GDM1 (cell line): ENCODE measurements around the gene ADGRD1.
"Not testable (repeated sequence)": the region's sequence is repeated elsewhere in the genome, so short reads cannot be mapped to it uniquely, and the experiment has no call there.

ENCODE experiments used
- DNase-seq: peaks from one replicate; lab custom pipeline; 2025; lab: John Stamatoyannopoulos, UW

The ADGRD1 gene

GRCh38 chr12:130937546-130937945, 16.2 kb upstream of the ADGRD1 start:
- not testable (repeated sequence) for DNase-seq

DNA sequence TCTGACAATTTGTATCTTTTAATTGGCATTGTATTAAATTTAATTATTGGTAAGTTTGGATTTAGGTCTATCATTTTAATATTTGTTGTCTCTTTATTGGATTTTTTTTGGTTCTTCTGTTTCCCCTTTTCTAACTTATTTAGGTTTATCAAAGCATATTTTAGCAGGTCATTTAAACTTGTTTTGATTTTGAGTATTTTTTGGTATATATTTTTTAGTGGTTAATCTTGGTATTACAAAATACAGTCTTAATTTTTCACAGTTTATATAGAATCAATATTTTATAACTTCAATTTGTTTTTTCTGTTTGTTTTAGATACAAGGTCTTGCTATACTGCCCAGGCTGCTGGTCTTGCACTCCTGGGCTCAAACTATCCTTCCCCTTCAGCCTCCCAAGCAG, 15.5 kb upstream of the ADGRD1 start:
- DNase-seq = no peak

DNA sequence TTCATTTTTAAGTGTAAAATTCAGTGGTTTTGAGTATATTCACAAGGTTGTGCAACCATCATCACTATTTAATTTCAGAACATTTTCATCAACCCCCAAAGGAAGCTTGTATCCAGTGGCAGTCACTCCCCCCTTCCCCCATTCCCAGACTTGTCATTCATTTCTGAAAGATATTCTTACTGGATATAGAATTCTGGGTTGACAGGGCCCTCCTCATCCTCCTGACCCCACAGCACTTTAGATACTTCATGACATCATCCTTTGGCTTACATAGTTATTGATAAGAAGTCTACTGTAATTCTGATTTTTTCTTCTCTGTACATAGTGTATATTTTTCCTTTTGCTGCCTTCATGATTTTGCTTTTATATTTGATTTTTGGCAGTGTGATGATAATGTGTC, 8.8 kb upstream of the ADGRD1 start:
- DNase-seq = no peak

DNA sequence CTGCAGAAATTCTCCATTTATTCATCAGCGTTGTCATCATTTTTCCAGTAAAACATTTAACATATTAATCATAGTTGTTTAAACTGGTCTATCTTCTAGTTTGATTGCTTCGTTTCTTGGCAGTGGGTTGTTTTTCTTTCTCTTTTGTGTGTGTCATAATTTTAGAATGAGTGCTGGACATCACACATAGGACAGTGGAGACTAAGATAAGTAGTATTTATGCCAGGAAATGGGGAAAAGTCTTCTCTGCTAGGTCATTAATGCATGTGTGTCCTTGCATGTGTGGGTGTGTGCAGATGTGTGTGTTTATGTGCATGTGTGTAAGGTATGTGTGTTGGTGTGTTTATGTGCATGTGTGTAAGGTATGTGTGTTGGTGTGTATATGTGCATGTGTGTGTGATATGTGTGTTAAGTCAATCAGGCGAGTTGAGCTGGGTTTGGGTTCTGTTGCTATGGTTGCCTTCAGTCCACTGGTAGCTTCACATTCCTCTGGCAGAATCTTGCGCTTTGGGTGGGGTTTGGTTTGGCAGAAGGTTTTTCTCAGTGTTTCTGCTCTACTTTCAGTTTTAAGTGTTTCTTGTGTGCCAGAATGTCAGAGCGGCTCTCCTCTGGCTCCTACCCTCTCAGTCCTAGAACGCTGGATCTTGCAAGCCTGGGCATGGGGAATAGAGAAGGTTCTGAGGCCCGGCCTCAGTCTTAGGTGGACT, 7.8 kb upstream of the ADGRD1 start:
- no peak for DNase-seq

DNA sequence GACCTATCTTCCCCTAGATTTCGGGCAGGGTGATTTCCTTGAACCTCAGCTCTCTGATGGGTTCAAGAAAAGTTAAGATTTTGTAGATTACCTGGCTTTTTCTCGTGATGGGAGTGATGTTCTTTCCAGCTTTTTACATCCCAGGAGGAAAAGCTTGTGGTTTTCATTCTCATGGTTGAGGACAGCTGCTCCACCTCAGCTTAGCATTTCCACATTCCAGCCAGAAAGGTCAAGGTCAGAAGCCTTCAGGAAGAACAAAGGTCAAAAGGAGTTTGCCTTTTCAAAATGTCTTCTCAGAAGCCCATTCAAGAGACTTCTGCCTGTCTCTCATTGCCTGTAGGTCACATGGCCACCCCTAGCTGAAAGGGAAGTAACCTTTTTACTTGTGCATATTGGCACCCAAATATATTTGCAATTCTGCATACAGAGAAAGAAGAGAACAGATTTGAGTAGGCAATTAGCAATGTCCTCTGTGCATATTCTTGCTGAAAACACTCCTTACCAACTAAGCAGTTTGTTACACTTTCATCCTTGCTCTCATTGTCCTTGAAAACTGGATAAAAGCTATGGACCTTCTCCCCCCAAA, 6.6 kb upstream of the ADGRD1 start:
- DNase-seq = no peak

DNA sequence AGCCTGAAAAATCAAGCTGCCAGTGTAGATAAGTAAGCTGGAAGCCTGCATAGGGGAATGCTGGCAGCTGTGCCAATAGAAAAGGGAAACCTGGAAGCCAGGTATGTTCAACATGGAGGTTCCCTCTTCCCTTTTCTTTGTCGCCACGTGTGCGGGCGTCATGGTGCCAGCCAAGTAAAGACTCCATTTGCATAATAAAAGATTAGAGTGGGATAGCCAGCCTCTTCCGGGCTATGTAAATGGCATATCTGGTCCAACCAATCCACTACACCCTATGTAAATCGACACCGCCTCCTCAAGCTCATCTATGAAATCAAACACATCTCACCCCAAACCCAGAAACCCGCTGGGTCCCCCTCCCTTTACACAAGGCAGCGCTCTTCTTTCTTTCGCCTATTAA, 5.6 kb upstream of the ADGRD1 start:
- no peak for DNase-seq

- DNase-seq = no peak
Observed at GRCh38 chr12:130948751-130949150, 5.0 kb upstream of the ADGRD1 start.

- no peak for DNase-seq
Observed at GRCh38 chr12:130949806-130950205, 3.9 kb upstream of the ADGRD1 start.

GRCh38 chr12:130951636-130952035, 2.1 kb upstream of the ADGRD1 start:
- DNase-seq = no peak

GRCh38 chr12:130952171-130952954, 1.3 kb upstream of the ADGRD1 start:
- no peak for DNase-seq

GRCh38 chr12:130954544-130954831, 781 bp downstream of the ADGRD1 start:
- DNase-seq = no peak

DNA sequence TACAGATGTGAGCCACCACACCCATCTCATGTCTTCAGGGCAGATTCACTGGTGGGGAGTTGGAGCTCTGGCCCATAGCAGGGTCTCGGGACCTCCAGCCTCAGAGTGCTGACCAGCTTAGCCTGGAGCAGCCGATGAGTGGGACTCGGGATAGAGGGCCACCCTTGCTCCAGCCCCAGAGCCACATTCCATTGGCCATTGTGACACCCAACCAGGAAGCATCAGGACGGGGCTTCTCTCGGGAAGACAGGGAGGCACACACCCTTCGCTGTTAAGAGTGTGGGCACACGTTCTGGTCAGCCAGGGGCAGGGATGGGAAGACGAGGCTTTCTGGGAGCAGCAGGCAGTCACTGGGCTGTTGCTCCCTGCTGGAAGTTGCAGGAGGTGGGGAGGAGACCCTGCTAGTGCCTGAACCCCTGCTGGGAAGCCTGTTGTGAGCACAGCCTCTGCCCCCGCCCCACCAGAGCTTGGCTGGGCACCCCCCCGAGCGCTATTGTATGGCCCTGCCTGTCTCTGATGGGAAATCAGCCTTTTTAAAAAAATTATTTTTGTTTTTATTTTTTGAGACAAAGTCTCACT, 1.6 kb downstream of the ADGRD1 start:
- no peak for DNase-seq

DNA sequence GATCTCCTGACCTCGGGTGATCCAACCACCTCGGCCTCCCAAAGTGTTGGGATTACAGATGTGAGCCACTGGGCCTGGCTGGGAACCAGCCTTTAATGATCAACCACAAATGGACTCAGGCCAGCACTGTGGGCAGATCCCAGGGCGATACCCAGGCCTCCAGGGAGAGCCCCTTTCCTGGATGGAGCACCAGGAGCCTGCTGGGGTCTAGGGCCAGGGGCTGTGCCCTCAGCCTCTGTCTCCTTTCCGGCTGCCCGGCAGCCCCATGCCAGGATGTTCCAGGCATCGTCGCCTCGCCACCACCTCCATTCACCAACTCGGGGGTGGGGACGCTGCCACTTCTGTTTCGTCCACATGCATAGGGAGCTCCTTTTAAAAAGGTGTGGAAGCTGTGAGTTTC, 2.3 kb downstream of the ADGRD1 start:
- no peak for DNase-seq

DNA sequence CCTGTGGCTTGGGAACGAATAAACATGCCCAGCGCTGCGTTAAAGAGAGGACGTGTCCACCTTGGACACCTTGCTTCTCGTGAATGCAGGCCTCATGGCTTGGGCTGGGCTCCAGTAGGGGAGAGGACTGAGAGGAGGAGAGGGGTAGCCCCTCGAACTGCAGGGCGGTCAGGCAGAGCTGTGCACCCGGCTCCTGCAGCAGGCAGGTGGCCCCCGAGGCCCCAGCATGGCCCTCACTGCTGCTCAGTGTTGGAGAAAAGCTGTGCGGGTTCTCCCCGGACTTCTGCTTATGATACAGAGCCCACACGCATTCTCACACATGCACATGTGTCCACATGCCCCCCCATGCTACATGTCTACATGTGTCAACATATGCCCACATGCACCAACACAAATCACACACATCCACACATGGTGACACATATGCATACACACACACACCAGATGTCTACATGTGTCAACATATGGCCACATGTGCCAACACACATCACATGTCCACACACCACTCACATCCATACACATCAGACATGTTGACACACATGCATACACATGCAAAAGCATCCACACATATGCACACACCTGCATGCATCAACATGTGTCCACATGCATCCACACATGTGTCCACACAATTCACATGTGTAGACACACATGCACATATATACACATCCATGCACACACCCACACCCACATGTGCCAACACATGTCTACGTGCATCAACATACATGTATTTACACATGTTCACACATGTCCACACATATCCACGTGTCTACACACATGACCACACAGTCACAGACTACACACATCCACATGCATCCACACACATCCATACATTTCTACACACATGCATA, 3.0 kb downstream of the ADGRD1 start:
- no peak for DNase-seq

DNA sequence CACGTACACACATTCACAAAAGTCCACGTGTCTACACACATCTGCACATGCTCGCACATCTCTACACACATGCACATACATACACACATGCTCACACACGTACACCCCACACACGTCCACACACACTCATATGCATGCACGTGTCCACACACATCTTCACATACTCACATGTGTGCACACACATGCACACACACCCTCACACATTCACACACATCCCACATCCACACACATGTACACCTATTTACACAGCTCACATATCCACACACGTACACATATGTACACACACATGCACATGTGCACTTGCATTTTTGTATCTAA, 3.6 kb downstream of the ADGRD1 start:
- no peak for DNase-seq

DNA sequence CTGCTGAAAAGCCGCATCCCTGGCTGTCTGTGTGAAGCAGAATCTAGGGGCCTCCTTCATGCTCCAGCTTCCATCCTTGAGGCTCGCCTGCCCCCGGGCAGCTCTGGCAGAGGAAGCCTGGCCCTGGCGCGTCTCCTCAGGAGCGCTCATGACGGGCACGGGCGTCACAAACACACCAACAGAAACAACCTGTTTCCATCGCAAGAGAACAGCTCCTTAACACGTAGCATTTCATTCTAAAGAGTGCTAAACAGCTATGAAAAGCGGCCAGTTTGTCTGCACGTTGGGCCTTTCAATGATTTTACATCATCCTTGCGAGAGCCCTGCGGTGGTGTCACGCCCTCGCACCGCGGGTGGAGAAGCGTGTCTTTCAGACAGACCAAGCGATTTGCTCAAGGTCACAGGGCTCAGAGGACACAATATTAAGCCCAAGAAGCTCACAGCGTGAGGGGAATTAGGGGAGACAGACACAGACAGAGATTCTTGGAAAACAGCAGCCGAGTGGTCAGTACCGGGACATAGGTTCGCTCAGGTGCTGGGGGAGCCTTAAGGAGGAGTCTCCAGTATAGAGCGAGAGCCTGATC, 4.9 kb downstream of the ADGRD1 start:
- no peak for DNase-seq

DNA sequence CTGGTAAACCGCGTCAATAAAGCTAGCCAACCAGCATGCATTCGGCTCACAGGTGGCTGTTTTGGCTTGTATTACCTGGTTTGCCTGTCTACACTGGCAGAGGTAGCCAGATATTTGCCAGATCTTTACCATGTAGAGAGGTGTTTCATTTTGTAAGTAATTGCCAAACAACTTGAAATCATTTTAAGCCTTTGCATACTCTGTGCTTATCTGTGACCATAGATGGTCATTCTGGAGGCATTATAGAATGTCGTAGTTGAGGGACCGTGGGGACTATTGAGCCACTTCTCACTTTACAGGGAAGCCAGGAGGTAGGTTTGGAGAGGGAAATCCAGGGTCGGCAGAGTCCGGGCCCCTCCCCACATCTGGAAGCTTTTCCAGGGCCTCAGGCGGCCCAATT, 5.9 kb downstream of the ADGRD1 start:
- DNase-seq = no peak

GRCh38 chr12:130960058-130960457, 6.4 kb downstream of the ADGRD1 start:
- DNase-seq = no peak

GRCh38 chr12:130960787-130961186, 7.1 kb downstream of the ADGRD1 start:
- DNase-seq = no peak

GRCh38 chr12:130961921-130962451, 8.3 kb downstream of the ADGRD1 start:
- no peak for DNase-seq

- no peak for DNase-seq
Observed at GRCh38 chr12:130965214-130965613, 11.5 kb downstream of the ADGRD1 start.

DNA sequence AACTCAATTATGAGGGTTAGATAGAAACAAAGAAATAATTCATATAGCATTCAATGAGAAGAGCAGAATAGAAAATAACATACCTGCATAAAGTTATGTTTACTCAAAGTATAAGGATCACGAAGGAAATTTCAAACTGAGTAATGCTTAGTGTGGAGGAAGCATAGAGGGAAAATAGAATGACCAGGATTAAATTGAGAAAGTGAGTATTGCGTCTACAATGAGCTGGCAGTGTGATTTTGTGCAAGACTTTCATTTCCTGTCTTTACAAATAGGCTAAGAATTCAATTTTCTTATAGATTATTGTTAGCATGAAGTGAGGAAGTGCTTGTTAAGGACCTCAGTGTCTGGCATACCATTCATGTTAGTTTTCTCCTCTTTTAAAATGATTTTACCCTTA, 12.0 kb downstream of the ADGRD1 start:
- DNase-seq = no peak
